ENCODE data around the gene PKN2. TPM values are rescaled to one million over a fixed set of nuclear protein-coding genes. Genes with fewer than 3 reads are reported as not detected.

PKN2 gene
- total RNA-seq, 1 experiment from 2014 or later = 74.1 TPM

- Histone ChIP-seq H3K36me3 (ENCODE audit: control insufficient read depth, insufficient read depth, low read length) (no peaks in the 10 kb centered on the region), H3K9me3 (ENCODE audit: control insufficient read depth, insufficient read depth, low read depth, low read length) (no peaks in the 10 kb centered on the region), H3K4me1 (ENCODE audit: control insufficient read depth, insufficient read depth, low read length) (no peaks in the 10 kb centered on the region), H3K27me3 (ENCODE audit: control insufficient read depth, insufficient read depth, low read length) (peaks cover 10% of the 10 kb centered on the region), H3K27ac (ENCODE audit: low read length) (no peak overlapping the region), H3K4me3 (ENCODE audit: low read depth in 2 of 2, low read length in 2 of 2) (no peak overlapping the region)
- intact Hi-C loops (cut with micrococcal nuclease; ENCODE audit: unreplicated experiment) (no loop called here), in situ Hi-C loops (cut with HindIII; ENCODE audit: low pct_unique_long_range_greater_than_20kb, low sequenced_read_pairs) (no loop called here)
- BruUV-seq (replicated peaks) = no TSS peak
- ChIA-PET CTCF (no interaction called here), POLR2A (no interaction called here)
- no peak for TF ChIP-seq CTCF (IDR thresholded peaks at IDR 0.05)
- no peak for TF ChIP-seq SIN3A (IDR thresholded peaks at IDR 0.05; ENCODE audit: borderline replicate concordance, insufficient read depth, low read depth, low read length)
- no peak for TF ChIP-seq TCF7L2 (IDR thresholded peaks at IDR 0.05; ENCODE audit: low read depth, low read length)
- TF ChIP-seq REST (IDR thresholded peaks at IDR 0.05; ENCODE audit: insufficient read depth in 1 of 2, low read depth in 2 of 2, low read length in 1 of 2) = no peak
- TF ChIP-seq POLR2AphosphoS5 (IDR thresholded peaks at IDR 0.05; ENCODE audit: low read depth, low read length) = no peak
- DNase-seq (ENCODE audit: low read depth, low spot score) = no peak
- no peak for ATAC-seq
These were observed 37.4 kb upstream of the PKN2 start for GRCh38 chr1:88646476-88647248.

- DNase-seq (ENCODE audit: low read depth, low spot score) = no peak
- CTCF ChIA-PET = no interaction called here
- Histone ChIP-seq H3K4me1 (ENCODE audit: control insufficient read depth, insufficient read depth, low read length) (no peaks in the 10 kb centered on the region), H3K9me3 (ENCODE audit: control insufficient read depth, insufficient read depth, low read depth, low read length) (no peaks in the 10 kb centered on the region), H3K27me3 (ENCODE audit: control insufficient read depth, insufficient read depth, low read length) (peaks cover 10% of the 10 kb centered on the region), H3K36me3 (ENCODE audit: control insufficient read depth, insufficient read depth, low read length) (no peaks in the 10 kb centered on the region), H3K4me3 (ENCODE audit: low read depth in 2 of 2, low read length in 2 of 2) (no peak overlapping the region), H3K27ac (ENCODE audit: low read length) (no peak overlapping the region)
- no peak for TF ChIP-seq SIN3A (IDR thresholded peaks at IDR 0.05; ENCODE audit: borderline replicate concordance, insufficient read depth, low read depth, low read length)
- ATAC-seq = no peak
- in situ Hi-C loops (cut with HindIII; ENCODE audit: low pct_unique_long_range_greater_than_20kb, low sequenced_read_pairs) (no loop called here), intact Hi-C loops (cut with micrococcal nuclease; ENCODE audit: unreplicated experiment) (no loop called here)
- BruUV-seq (replicated peaks) = no TSS peak
- POLR2A ChIA-PET = no interaction called here
These were observed 36.8 kb upstream of the PKN2 start for GRCh38 chr1:88647249-88647645.

GRCh38 chr1:88647749-88648415 is 36.2 kb upstream of the PKN2 start:
- no peak for TF ChIP-seq REST (IDR thresholded peaks at IDR 0.05; ENCODE audit: insufficient read depth in 1 of 2, low read depth in 2 of 2, low read length in 1 of 2)
- TF ChIP-seq TCF7L2 (IDR thresholded peaks at IDR 0.05; ENCODE audit: low read depth, low read length) = no peak
- no peak for TF ChIP-seq SIN3A (IDR thresholded peaks at IDR 0.05; ENCODE audit: borderline replicate concordance, insufficient read depth, low read depth, low read length)
- TF ChIP-seq POLR2AphosphoS5 (IDR thresholded peaks at IDR 0.05; ENCODE audit: low read depth, low read length) = no peak
- TF ChIP-seq CTCF (IDR thresholded peaks at IDR 0.05) = no peak
- no peaks in the 10 kb centered on the region for H3K4me1 ChIP-seq (ENCODE audit: control insufficient read depth, insufficient read depth, low read length)
- H3K27ac ChIP-seq (ENCODE audit: low read length) = no peak overlapping the region
- intact Hi-C loops (cut with micrococcal nuclease; ENCODE audit: unreplicated experiment) (no loop called here), in situ Hi-C loops (cut with HindIII; ENCODE audit: low pct_unique_long_range_greater_than_20kb, low sequenced_read_pairs) (no loop called here)
- DNase-seq (ENCODE audit: low read depth, low spot score) (no peak), ATAC-seq (no peak)
- peaks cover 10% of the 10 kb centered on the region for H3K27me3 ChIP-seq (ENCODE audit: control insufficient read depth, insufficient read depth, low read length)
- H3K9me3 ChIP-seq (ENCODE audit: control insufficient read depth, insufficient read depth, low read depth, low read length) = no peaks in the 10 kb centered on the region
- BruUV-seq (replicated peaks) = no TSS peak
- H3K36me3 ChIP-seq (ENCODE audit: control insufficient read depth, insufficient read depth, low read length) = no peaks in the 10 kb centered on the region
- CTCF ChIA-PET = no interaction called here
- POLR2A ChIA-PET = no interaction called here
- no peak overlapping the region for H3K4me3 ChIP-seq (ENCODE audit: low read depth in 2 of 2, low read length in 2 of 2)
